Islet of Langerhans (tissue), 1 donor: ENCODE measurements around the gene PAH.
A peak's percentile ranks its signal among the peaks of the same experiment; 100 is the strongest.

Experiments
- FAIRE-seq: peaks from one replicate; lab custom pipeline; 2011; peaks lifted over from hg19 to GRCh38; lab: Jason Lieb, UNC

PAH gene

DNA sequence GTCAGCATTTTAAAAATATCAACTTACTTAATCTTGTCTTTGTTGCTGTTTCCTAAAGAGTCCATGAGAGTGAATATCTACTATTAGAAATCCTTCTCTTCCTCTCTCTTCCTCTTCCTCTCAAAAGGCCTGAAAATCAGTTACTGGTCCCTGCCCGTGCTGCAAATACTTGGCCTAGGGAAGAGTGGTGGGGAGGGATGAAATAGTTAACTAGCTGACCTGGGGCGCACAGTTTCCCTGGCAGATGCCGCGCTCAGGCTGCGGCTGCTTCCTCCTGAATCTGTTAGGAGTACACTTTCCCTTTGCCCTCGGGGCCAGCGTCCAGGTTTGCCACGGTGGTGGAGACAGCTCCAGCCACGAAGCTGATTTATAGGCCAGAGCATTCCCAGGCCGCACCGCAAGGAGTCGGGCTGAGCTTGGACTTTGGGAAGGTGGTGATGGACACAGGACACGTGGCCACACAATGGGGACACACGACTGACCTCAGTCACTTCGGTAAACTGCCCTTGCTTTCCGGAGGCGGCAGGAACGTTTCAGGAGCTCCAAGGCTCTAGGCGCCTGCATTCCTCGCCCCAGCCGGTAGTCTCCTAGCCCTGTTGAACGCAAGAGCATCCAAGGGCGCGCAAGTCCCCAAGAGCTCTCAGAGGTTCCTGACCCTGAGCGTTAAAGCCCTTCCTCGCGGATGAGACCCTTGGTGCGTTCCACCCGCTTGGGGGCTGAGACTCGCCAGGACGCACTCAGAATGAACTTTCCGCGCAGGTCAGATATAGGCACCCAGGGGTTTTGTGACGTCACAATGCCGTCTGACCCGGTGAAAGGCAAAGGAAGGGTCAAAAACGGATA lies 33.3 kb upstream of the PAH start:
- FAIRE-seq: peak; percentile 93

GRCh38 chr12:102948941-102949352 lies 31.9 kb upstream of the PAH start:
- peak; percentile 84 for FAIRE-seq

DNA sequence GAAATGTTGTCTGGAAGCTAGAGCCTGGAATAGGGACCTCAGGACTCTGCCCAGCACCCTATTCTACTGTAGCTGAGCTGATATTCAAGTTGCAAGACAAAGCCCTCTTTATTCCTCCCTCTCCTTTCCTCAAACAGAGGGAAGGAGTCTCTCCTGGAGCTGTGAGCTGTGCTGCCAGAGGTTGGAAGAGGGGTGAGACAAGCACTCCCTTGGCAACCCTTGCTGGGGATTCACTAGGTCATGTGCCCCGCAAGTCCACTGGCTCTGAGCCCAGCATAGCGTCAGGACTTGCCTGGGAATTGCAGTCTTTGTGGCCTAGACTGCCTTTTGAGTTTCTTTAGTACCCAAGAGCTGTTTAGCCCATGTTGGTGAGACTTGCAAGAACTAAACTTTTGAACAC lies 29.0 kb upstream of the PAH start:
- FAIRE-seq: no peak

- FAIRE-seq: no peak
These were observed 22.7 kb upstream of the PAH start for GRCh38 chr12:102939670-102940222.

GRCh38 chr12:102939059-102939458 lies 22.0 kb upstream of the PAH start:
- no peak for FAIRE-seq

DNA sequence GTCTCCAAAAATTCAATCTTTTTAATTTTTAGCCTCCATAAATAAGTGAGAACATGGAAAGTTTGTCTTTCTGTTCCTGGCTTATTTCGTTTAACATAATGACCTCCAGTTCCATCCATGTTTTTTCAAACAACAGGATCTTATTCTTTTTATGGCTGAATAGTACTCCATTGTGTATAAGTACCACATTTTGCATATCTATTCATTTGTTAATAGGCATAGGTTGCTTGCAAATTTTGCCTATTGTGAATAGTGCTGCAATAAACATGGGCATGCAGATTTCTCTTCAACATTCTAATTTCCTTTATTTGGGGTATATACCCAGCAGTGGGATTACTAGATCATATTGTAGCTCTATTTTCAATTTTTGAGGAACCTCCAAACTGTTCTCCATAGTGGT lies 16.1 kb upstream of the PAH start:
- no peak for FAIRE-seq

- no peak for FAIRE-seq
These were observed 10.2 kb upstream of the PAH start for GRCh38 chr12:102927220-102927619.

- FAIRE-seq: no peak
These were observed 4.2 kb upstream of the PAH start for GRCh38 chr12:102921240-102921639.

DNA sequence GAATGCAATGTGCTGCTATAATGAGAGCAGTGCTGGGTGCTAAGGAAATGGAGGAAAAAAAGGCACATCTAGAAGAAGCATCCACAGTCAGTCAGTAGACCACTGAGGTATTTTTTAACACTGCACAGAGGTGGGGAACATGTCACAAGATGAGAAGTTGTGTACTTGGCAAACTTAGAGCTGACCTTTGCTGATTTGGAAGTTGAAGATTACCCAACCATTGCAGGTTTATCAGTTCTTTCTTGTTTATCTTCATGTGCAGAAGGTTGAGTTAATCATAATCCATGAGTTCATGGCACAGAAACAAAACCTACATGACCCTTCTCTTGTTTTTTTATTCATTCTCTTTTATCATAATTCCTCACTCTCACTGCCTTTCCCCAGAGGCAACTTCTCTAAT lies 3.2 kb upstream of the PAH start:
- no peak for FAIRE-seq

DNA sequence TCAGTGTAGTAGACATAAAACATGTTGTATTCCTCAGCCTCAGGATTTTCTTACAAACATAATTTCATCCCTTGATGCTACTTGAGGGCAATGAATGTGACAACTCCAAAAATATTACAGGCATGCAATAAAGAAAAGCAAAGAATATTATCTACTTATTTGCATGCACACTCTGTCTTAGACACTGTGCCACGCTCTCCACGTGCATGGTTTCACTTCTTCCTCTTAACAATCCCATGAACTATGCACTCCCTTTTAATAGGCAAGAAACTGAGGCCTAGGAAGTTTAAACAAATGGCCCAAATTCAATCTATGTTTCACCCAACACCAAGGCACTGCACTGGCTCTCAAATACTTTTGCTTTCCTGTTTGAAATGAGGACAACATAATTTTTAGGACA lies 1.8 kb upstream of the PAH start:
- no peak for FAIRE-seq

GRCh38 chr12:102916252-102917025 lies 605 bp downstream of the PAH start:
- FAIRE-seq: no peak

DNA sequence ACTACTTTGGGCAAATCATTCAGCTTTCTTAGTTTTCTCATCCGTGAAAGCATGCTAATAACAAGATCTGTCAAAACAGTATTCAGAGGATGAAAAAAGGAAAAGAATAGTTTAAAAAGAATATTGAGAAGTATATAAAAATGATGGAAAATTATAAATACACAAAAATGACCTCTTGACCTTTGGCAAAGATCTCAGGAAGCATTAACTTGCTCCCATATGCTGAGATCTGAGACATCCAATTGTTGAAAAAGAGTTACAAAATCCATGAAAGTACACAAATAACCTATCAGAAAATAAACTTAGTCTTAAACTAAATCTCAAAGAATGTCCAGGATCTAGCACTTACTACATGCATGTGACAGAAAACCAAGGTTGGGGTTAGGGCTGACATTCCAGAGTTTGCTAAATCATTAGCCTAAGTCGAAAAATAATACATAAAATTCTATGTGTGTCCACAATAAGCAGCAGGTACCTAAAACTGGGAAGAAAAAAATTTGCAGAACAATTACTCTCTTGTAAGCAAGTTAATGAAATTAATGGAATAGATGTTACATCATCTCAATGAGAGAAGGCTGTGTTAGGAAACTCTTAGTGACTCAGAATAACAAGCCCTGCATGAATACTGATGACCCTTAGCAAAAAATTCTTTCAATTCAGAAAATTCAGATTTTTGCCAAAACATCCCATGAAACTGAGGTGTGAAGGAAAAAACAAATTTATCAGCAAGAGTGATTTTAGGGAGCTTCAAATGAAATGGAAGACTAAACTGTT lies 3.4 kb downstream of the PAH start:
- FAIRE-seq: peak; percentile 17

DNA sequence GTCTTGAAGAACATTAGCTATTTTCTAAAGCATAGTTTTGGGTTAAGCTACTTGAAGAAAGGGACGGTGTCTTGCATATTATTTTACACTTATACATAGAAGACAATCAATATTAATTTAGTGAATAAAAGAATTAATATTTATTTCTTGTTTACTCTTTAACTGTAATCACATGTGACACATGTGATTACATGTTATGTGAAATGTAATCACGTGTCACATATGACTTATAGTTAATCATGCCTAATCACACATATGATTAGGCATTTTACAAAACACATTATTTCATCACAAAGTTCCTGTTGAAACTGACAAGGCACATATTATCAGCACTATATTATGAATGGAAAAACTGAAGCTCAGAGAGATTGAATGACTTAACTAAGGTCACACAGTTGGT lies 4.8 kb downstream of the PAH start:
- no peak for FAIRE-seq

- no peak for FAIRE-seq
These were observed 5.7 kb downstream of the PAH start for GRCh38 chr12:102911320-102911719.

DNA sequence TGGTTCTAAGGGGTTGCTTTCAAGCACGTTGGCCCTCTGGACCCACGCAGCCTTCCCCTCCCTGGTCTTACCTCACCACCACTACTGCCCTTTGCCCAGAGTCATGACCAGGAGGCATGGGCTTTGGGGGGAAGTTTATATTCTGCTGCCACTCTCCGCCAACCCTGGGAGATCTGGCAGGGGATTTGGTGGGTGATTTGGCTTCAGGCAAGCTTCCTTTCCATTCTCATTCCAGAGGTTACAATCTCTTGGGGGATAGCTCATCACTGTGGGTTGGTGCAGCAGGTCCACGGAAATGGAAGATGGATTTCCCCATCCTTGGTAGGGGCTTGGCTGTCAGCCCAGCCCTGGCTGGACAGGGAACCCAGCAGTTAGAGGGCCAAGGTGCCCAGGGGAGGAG lies 6.3 kb downstream of the PAH start:
- FAIRE-seq: no peak

DNA sequence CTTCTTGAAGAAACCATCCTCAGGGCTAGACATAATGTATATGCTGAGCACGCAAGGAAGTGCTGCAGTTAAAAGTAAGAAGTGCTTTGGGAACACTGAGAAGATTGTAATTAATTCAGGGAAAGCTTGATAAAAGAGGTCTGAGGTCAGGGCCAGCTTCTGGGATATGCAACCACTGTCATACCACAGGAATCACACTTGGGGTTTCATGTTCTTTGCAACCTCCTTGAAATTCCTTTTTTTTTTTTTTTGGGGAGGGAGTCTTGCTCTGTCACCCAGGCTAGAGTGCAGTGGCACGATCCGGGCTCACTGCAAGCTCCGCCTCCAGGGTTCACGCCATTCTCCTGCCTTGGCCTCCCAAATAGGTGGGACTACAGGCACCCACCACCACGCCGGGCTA lies 6.9 kb downstream of the PAH start:
- FAIRE-seq: no peak

DNA sequence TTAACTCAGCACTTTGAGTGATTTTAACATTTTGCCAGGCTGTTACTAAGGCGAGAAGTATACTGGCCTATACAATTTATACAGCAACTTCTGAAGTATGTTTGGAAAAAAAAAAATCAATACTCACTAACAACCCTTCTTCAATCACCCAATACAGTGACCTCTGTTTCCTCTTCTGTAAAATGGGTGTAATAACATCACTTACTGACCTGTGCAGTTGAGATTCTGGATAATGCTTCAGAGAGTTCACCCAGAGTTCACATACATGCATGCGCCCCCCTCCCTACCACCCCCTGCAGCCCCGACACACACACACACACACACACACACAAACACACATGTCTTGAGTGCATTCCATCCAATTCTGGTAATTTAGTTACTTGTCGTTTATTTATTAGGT lies 9.1 kb downstream of the PAH start:
- FAIRE-seq: no peak

DNA sequence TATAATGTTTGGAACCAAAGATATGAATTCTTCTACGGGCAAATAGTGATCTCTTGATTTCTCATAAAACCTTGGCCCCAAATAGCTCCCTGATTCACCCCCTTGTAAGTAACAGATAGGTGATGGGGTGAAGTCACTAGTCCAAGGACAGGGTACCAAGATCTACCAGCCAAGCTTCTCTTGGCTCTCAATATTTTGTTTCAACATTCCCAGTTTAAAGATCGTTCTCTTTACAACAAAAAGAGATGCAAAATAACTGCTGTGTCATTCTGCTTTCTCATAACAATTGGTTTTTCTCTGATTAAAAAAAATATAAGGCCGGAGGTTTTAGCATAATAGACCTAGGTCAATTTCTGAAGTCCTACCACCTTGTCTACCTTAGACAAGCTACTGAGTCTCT lies 11.8 kb downstream of the PAH start:
- no peak for FAIRE-seq

DNA sequence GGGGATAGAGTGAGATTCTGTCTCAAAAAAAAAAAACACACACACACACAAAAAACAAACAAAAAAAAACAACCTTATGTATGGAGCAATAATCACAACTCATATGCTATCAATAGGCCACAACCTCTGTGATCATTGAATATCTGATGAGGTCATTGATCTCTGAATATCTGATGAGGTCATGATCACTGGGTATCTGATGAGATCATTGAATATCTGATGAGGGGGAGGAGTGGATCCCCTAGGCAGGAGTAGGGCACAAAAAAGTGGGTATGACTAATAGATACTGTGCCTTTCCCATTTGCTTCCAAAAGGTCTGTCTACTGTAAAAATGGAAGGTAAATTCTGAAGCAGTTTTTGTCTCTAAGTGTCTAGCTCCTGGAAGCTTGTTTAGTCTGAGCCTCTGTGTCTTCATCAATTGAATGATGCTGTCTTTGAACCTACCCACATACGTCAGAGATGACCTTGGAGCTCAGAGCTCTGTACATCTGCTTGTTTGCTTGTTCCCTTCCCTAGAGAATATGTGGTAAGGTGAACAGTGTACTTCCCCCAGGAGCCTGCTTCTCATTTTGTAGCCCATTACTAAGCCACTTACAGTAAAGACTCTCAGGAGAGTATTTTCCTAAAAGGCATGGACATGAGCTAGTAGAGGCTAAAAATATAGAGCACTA lies 13.6 kb downstream of the PAH start:
- FAIRE-seq: no peak

GRCh38 chr12:102902093-102902492 lies 15.0 kb downstream of the PAH start:
- FAIRE-seq: no peak

DNA sequence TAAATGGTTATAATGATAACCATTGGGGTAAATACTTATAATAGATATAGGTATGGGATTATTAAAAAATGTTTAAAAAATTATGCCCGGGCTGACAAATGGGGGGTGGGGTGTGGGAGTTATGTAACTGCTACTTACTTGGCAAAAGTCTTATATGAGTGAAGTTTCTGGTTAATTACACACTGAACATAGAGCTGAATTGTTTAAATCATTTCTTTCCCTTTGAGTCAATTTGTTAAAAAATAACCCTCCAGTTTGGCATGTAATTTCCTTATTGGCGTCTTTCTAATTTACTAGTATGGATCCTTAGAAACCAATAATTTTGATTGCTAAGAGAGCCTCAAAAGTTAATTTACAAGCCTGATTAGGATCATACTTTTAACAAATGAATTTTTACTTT lies 16.7 kb downstream of the PAH start:
- peak; percentile 5 for FAIRE-seq

GRCh38 chr12:102896067-102896466 lies 21.0 kb downstream of the PAH start:
- no peak for FAIRE-seq
